Measurements from ENCODE around the gene CDK14. TPM values are rescaled to one million over a fixed set of nuclear protein-coding genes. Genes with fewer than 3 reads are reported as not detected.
A peak's percentile ranks its signal among the peaks of the same experiment; 100 is the strongest.

CDK14 gene
- total RNA-seq, 2 donors from 2014 or later, result 10.8 to 14.6 TPM

DNA sequence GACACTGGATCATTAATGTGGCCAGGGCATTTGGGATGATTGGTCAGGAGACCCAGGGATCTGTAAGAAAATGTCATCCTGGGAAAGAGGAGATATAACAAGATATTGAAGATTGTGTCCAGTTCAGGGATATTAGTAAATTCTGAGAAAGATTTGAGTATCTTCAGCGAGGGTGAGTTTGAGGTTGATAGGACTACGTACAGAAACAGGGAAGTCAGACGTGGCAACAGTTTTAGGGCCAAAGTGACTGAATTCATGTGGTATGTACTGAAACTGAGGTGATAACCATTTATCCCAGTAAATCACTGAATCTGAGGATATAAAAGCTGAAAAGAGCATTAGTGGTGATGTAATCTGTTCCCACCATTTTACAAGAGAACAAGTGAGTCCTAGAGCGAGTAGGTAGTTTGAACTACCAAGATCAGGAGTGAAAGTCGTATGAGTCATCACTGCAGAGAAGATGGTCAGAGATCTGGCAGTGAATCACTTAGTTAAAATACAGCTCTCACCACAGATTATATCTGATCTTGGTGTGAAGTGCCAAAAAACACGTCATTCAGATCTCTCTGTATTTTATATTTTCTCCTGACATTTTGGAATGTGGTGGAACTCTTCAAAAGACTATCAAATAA lies 220.5 kb downstream of the CDK14 start:
- Histone ChIP-seq H3K9me3 (no peaks in the 10 kb centered on the region), H3K27me3 (replicated peaks; ENCODE audit: insufficient read depth) (no peaks in the 10 kb centered on the region), H3K27ac (no peak overlapping the region), H3K4me3 (peak overlapping the region; percentile 0), H3K36me3 (no peaks in the 10 kb centered on the region), H3K4me1 (ENCODE audit: control insufficient read depth in 1 of 2, low read depth in 2 of 2) (peaks cover 0 to 15% of the 10 kb centered on the region in 2 donors)
- ATAC-seq (ENCODE audit: insufficient number of reproducible peaks, low FRiP score, low read depth) (no peak), DNase-seq (ENCODE audit: low spot score) (no peak)
- TF ChIP-seq, protein P1, sequence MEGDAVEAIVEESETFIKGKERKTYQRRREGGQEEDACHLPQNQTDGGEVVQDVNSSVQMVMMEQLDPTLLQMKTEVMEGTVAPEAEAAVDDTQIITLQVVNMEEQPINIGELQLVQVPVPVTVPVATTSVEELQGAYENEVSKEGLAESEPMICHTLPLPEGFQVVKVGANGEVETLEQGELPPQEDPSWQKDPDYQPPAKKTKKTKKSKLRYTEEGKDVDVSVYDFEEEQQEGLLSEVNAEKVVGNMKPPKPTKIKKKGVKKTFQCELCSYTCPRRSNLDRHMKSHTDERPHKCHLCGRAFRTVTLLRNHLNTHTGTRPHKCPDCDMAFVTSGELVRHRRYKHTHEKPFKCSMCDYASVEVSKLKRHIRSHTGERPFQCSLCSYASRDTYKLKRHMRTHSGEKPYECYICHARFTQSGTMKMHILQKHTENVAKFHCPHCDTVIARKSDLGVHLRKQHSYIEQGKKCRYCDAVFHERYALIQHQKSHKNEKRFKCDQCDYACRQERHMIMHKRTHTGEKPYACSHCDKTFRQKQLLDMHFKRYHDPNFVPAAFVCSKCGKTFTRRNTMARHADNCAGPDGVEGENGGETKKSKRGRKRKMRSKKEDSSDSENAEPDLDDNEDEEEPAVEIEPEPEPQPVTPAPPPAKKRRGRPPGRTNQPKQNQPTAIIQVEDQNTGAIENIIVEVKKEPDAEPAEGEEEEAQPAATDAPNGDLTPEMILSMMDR (IDR thresholded peaks at IDR 0.05), result no peak

DNA sequence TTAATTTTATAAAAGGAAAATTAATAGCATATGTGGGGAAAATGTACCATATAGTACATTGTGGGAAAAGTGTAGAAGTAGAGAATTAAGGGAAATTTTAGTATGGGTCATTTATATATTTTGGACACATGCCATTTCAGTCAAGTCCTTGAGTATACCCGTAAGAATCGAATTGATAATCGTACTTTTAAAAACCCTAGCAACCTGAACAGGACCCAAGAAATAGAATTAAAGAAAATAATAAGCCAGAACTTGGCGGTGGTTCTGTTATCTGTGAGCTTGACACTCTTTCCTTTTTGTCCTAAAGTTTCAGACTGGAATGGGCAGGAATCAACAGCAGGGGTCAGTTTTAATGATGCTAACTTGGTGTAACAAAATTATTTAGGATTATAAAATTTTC lies 221.0 kb downstream of the CDK14 start:
- H3K36me3 ChIP-seq, result no peaks in the 10 kb centered on the region
- ATAC-seq (ENCODE audit: insufficient number of reproducible peaks, low FRiP score, low read depth) (no peak), DNase-seq (ENCODE audit: low spot score) (no peak)
- no peaks in the 10 kb centered on the region for H3K27me3 ChIP-seq (replicated peaks; ENCODE audit: insufficient read depth)
- H3K4me3 ChIP-seq, result peak overlapping the region; percentile 0
- H3K27ac ChIP-seq, result no peak overlapping the region
- H3K9me3 ChIP-seq, result no peaks in the 10 kb centered on the region
- H3K4me1 ChIP-seq (ENCODE audit: control insufficient read depth in 1 of 2, low read depth in 2 of 2), result peaks cover 0 to 15% of the 10 kb centered on the region in 2 donors
- TF ChIP-seq, protein P1 (IDR thresholded peaks at IDR 0.05), result no peak

DNA sequence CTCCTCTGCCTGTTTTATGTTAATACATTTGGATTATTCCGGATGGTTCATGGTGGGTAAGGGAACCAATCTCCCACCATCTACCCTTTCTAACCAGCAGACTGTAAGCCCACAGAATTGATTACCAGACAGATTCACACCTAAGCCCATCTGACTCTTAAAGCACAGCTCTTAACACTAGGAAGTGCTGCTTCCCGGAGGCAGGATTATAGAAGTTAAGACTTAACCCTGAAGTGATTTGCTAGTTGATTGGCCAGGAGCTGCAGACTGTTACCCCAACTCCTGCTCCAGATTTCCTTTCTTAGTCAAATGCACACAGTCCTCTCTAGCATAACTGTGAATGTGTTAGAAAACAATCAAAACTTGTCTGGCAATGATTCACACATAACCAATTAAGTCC lies 221.7 kb downstream of the CDK14 start:
- H3K36me3 ChIP-seq, result no peaks in the 10 kb centered on the region
- TF ChIP-seq, protein P1 (IDR thresholded peaks at IDR 0.05), result no peak
- H3K27me3 ChIP-seq (replicated peaks; ENCODE audit: insufficient read depth), result no peaks in the 10 kb centered on the region
- H3K9me3 ChIP-seq, result no peaks in the 10 kb centered on the region
- H3K27ac ChIP-seq, result no peak overlapping the region
- no peak for DNase-seq (ENCODE audit: low spot score)
- peaks cover 0 to 15% of the 10 kb centered on the region in 2 donors for H3K4me1 ChIP-seq (ENCODE audit: control insufficient read depth in 1 of 2, low read depth in 2 of 2)
- H3K4me3 ChIP-seq, result no peak overlapping the region
- ATAC-seq (ENCODE audit: insufficient number of reproducible peaks, low FRiP score, low read depth), result no peak

DNA sequence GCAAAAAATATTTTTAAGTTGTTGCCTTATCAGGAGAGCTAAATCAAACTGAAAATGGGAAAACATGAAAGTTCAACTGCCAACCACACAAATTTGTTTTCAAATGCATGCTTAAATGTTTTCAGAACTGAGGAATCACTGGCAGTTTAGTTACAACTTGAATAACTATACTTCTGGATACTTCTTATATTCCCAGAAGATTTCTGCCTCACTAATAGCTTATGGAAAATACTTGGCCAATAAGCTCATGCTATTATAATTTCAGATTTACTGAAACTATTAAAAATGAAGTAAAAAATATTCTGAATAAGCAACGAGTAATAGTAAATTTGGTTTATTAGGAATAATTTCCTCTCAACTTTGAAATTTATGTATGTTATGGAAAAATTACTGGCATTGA lies 222.2 kb downstream of the CDK14 start:
- TF ChIP-seq, protein P1 (IDR thresholded peaks at IDR 0.05), result no peak
- no peaks in the 10 kb centered on the region for H3K27me3 ChIP-seq (replicated peaks; ENCODE audit: insufficient read depth)
- no peak for ATAC-seq (ENCODE audit: insufficient number of reproducible peaks, low FRiP score, low read depth)
- DNase-seq (ENCODE audit: low spot score), result no peak
- H3K36me3 ChIP-seq, result no peaks in the 10 kb centered on the region
- no peak overlapping the region for H3K27ac ChIP-seq
- H3K9me3 ChIP-seq, result no peaks in the 10 kb centered on the region
- H3K4me1 ChIP-seq (ENCODE audit: control insufficient read depth in 1 of 2, low read depth in 2 of 2), result peaks cover 0 to 15% of the 10 kb centered on the region in 2 donors
- H3K4me3 ChIP-seq, result no peak overlapping the region

DNA sequence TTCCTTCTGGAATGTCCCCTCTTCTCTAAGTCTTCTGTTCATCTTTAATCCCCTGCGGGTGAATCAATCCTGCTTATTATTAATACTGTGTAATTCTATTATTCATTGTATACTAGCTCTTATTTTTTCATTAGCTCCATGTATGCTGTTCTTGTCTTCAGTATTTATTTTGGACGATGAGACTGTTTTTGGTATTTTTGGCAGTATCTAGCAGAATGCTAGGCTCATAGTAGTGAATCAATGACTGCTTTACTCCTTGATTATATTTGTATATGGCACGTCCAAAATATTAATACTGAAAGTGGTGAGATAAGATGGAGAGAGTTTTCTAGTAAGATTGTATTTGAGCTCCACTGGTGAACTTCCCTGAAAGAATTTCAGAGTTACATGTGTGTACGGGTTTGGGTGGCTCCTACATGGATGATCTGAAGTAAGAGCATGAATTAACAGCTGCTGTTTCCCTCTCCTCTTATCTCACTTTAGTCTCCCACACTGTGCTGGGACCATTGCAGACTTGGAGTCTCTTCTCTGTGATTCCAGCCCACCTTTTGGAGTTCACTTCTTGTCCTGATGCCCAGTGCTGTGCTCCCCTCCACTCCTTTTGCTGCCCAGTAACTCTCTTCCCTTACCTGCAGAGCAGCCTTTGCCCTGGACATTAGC lies 226.0 kb downstream of the CDK14 start:
- Histone ChIP-seq H3K4me3 (no peak overlapping the region), H3K27me3 (replicated peaks; ENCODE audit: insufficient read depth) (no peaks in the 10 kb centered on the region), H3K36me3 (no peaks in the 10 kb centered on the region), H3K9me3 (no peaks in the 10 kb centered on the region), H3K27ac (no peak overlapping the region), H3K4me1 (ENCODE audit: control insufficient read depth in 1 of 2, low read depth in 2 of 2) (peaks cover 0 to 18% of the 10 kb centered on the region in 2 donors)
- TF ChIP-seq, protein P1 (IDR thresholded peaks at IDR 0.05), result no peak
- ATAC-seq (ENCODE audit: insufficient number of reproducible peaks, low FRiP score, low read depth) (no peak), DNase-seq (ENCODE audit: low spot score) (no peak)

Measured in thoracic aorta (tissue), 2 donors.